Endometrial microvascular endothelial cells (primary cell): ENCODE data around the gene APC. TPM values are rescaled to one million over a fixed set of nuclear protein-coding genes. Genes with fewer than 3 reads are reported as not detected.
"Not testable (repeated sequence)": the region's sequence is repeated elsewhere in the genome, so short reads cannot be mapped to it uniquely, and the experiment has no call there.

Source experiments
- in situ Hi-C: cut with HindIII; loops from 2 replicates; pipeline ENCODE4 v1.10.0; 2017; ENCODE audit warnings: low sequenced_read_pairs, low pct_unique_long_range_greater_than_20kb; ENCODE audit errors: inconsistent ontology term
- total RNA-seq: library from RNA; depleted of rRNA; stranded (reverse); fragments of >200 nt; gene quantifications from one replicate; pipeline ENCODE4 v1.2.3, GENCODE V29; 2015; ENCODE audit errors: inconsistent ontology term

APC gene
- total RNA-seq, 1 donor from 2014 or later = 28.1 TPM

GRCh38 chr5:112878101-112878500 is 140.4 kb downstream of the APC start:
- in situ Hi-C loops = no loop called here

GRCh38 chr5:112878760-112879159 is 141.1 kb downstream of the APC start:
- in situ Hi-C loops = no loop called here

GRCh38 chr5:112880219-112880964 is 142.7 kb downstream of the APC start:
- in situ Hi-C loops = no loop called here

GRCh38 chr5:112883192-112883591 is 145.5 kb downstream of the APC start:
- in situ Hi-C loops = no loop called here

GRCh38 chr5:112885001-112885400 is 147.3 kb downstream of the APC start:
- in situ Hi-C loops = no loop called here

GRCh38 chr5:112886975-112887374 is 149.3 kb downstream of the APC start:
- in situ Hi-C loops = no loop called here

GRCh38 chr5:112892066-112892465 is 154.4 kb downstream of the APC start:
- in situ Hi-C loops = not testable (repeated sequence)

- in situ Hi-C loops = no loop called here
Observed at GRCh38 chr5:112892776-112893175, 155.1 kb downstream of the APC start.

GRCh38 chr5:112895682-112896081 is 158.0 kb downstream of the APC start:
- in situ Hi-C loops = no loop called here

Other genes starting within 250 kb of the APC start
- 136 TPM for gene SRP19, start 123.4 kb downstream of the APC start, total RNA-seq
- gene REEP5, start 184.3 kb downstream of the APC start, total RNA-seq = 85.0 TPM
- gene DCP2, start 238.9 kb downstream of the APC start, total RNA-seq = 22.3 TPM